GM12875 (cell line): Measurements from ENCODE around the gene PACS1.
"Not testable (repeated sequence)": the region's sequence is repeated elsewhere in the genome, so short reads cannot be mapped to it uniquely, and the experiment has no call there.

Experiments used
- H3K4me3 ChIP-seq: one replicate; pipeline ENCODE4 v1.5.1; 2011; ENCODE audit warnings: low read depth, low read length, control low read depth
- TF ChIP-seq, protein P1 (sequence below): IDR thresholded peaks from 2 replicates; pipeline ENCODE4 v1.5.1; 2011; ENCODE audit warnings: low read depth, mild to moderate bottlenecking, control low read depth, inconsistent platforms, low read length, moderate library complexity, borderline replicate concordance; ENCODE audit not compliant: insufficient read depth

The PACS1 gene

DNA sequence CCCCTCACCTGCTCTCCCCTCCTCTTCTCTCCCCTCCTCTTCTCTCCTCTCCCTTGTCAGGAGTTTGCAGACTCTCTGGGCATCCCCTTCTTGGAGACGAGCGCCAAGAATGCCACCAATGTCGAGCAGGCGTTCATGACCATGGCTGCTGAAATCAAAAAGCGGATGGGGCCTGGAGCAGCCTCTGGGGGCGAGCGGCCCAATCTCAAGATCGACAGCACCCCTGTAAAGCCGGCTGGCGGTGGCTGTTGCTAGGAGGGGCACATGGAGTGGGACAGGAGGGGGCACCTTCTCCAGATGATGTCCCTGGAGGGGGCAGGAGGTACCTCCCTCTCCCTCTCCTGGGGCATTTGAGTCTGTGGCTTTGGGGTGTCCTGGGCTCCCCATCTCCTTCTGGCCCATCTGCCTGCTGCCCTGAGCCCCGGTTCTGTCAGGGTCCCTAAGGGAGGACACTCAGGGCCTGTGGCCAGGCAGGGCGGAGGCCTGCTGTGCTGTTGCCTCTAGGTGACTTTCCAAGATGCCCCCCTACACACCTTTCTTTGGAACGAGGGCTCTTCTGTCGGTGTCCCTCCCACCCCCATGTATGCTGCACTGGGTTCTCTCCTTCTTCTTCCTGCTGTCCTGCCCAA is 206.0 kb downstream of the PACS1 start:
- no peak overlapping the region for H3K4me3 ChIP-seq
- TF ChIP-seq, protein P1, sequence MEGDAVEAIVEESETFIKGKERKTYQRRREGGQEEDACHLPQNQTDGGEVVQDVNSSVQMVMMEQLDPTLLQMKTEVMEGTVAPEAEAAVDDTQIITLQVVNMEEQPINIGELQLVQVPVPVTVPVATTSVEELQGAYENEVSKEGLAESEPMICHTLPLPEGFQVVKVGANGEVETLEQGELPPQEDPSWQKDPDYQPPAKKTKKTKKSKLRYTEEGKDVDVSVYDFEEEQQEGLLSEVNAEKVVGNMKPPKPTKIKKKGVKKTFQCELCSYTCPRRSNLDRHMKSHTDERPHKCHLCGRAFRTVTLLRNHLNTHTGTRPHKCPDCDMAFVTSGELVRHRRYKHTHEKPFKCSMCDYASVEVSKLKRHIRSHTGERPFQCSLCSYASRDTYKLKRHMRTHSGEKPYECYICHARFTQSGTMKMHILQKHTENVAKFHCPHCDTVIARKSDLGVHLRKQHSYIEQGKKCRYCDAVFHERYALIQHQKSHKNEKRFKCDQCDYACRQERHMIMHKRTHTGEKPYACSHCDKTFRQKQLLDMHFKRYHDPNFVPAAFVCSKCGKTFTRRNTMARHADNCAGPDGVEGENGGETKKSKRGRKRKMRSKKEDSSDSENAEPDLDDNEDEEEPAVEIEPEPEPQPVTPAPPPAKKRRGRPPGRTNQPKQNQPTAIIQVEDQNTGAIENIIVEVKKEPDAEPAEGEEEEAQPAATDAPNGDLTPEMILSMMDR: no peak

DNA sequence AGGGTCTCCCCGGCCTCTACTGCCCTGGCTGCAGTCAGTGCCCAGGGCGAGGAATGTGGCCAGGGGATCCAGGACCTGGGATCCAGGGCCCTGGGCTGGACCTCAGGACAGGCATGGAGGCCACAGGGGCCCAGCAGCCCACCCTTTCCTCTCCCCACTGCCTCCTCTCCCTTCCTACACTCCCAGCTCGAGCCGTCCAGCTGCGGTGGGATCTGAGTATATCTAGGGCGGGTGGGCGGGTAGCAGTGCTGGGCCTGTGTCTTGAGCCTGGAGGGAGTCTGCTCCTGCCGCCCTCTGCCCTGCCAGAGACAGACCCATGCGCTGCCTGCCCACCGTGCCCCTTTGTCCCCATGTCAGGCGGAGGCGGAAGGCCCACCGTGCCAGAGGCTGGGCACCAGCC is 206.5 kb downstream of the PACS1 start:
- H3K4me3 ChIP-seq: not testable (repeated sequence)

DNA sequence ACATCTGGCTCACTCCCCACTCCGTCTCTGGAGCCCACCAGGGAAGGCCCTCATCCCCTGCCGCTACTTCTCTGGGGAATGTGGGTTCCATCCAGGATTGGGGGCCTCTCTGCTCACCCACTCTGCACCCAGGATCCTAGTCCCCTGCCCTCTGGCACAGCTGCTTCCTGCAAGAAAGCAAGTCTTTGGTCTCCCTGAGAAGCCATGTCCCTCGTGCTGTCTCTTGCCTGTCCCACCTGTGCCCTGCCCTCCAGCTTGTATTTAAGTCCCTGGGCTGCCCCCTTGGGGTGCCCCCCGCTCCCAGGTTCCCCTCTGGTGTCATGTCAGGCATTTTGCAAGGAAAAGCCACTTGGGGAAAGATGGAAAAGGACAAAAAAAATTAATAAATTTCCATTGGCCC is 207.0 kb downstream of the PACS1 start:
- not testable (repeated sequence) for H3K4me3 ChIP-seq

DNA sequence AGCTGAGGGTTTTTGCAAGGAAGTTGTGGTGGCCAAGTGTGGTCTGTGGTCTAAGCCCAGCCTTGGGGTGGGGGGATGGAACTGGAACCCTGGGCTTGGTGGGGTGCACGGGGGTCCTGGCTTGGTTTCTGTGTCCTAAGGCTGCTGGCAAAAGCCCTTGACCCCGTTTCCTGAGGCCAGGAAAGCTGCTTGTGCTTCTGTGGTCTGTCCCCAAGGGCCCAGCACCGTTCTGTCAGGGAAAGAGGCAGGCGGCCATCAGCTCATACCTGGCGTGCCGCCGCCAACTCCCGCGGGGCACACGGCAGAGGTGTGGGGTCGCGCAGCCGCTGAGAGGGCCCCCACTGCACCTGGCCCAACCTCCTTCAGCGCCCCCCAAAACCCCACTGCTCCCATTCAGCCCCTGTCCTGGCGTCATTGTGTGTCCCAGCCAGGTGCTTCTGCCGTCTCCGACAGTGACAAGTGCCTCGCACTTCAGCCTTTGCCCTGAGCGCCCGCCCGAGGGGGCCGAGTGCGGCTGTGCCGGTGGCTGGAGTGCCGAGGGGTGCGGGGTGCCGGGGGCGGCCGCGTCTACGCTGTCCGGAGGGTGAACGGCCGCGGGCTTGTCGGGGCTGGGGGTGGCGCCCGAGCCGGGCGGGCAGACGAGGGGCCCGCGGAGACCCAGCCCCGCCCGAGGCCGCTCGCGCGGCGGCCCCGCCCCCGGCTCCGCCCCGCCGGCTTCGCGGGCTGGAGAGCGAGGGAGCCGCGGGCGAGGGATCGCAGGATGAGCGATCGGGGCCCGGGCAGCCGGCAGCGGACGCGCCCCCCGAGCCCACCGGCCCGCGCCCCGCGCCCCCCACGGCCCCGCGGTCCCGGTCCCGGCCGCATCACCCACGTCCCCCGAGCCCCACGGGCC is 207.6 kb downstream of the PACS1 start, which contains the start of gene CNIH2:
TSS of gene CNIH2 (plus strand) at position 705 of the 892 bp plus-strand sequence. CDS start 282 bp downstream, outside the sequence.
- no peak within 1 kb of the TSS for H3K4me3 ChIP-seq
- TF ChIP-seq, protein P1: no peak

DNA sequence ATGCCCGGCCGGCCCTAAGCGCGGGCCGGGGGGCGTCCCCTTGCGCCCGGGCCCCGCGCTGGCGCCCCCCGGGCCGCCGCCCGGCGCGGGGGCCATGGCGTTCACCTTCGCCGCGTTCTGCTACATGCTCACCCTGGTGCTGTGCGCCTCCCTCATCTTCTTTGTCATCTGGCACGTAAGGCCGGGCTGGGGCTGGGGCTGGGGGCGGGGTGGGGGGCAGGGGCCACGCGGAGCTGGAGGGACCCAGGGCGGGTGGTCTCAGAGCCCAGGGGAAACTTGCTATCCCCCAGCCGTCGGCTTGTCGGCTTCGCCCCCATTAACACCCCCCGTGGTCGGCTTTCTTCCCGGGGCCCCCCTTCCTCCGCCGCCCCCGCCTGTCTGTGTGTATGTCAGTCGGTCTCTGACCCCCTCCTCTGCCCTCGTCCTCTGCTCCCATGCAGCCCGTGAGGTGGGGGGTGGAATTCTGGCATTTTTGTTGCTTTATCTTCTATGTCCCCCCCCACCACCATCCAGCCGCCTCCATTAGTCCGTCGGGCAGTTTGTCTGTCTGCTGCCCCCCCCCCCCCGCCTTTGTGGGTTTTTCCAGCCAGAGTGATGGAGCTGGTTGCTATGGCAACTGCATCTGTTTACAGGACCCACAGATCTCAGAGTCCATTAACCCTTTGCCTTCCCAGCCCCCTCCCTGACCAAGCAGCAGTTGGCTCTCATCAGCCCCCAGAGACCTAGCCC is 208.5 kb downstream of the PACS1 start:
- no peak overlapping the region for H3K4me3 ChIP-seq
- TF ChIP-seq, protein P1: no peak

DNA sequence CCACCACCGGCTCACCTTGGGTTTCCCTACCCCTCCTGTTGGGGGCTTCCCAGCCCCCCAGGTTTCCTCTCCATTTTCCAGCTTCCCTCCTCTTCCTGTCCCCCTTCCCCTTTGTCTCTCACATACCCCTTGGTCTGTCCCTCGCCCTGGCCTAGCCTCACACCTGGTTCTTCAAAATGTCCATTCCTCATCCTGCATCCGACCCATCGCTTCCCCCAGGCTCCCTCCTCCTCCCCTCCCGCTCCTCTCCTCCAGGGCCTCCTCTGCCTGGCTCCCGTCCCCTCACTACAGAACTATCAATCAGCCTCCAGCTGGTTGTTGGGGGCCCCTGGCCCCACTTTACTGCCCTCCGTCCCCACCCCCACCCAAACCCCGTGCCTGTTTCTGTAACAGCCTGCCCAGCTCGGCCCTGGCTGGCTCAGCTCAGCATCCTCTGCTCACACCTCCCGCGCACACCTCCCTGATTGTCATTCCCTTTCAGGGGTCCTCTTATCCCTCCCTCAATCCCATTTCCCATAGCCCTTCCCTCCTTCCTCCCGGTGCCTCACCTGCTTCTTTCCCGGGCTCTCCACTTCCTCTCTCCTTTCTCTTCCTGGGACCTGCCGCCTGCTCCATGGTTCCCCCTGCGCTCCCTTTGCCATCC is 209.1 kb downstream of the PACS1 start:
- H3K4me3 ChIP-seq: no peak overlapping the region
- TF ChIP-seq, protein P1: no peak

DNA sequence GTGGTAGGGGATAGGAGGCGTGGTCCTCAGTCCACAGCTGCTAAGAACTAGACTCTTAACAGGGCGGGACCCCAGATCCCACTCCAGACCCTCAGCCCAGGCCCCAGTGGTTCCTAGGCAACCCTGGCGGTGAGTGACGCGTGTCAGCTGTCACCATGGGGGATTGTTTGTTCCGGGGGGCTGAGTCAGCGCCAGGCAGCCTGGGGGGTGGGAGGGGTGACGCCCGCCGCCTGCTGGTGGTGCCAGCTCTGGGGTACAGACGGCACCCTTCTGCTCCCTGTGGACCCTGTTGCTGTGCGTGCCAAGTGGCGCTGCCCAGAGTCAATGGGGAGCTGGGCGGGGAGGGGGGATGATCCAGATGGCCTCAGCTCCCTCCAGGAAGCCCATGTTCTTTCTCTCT is 210.4 kb downstream of the PACS1 start:
- H3K4me3 ChIP-seq: no peak overlapping the region
- TF ChIP-seq, protein P1: no peak
